C4-2B (cell line): Measurements from ENCODE around the gene NFAM1.

ENCODE experiments used
- ZFX ChIP-seq: fragments of 450-650 bp; IDR thresholded peaks from 2 replicates; pipeline ENCODE4 v1.6.1; 2017
- TF ChIP-seq, protein P1 (sequence below): fragments of 450-650 bp; conservative IDR thresholded peaks from 2 replicates; pipeline ENCODE4 v1.5.1; 2017; ENCODE audit warnings: mild to moderate bottlenecking

DNA sequence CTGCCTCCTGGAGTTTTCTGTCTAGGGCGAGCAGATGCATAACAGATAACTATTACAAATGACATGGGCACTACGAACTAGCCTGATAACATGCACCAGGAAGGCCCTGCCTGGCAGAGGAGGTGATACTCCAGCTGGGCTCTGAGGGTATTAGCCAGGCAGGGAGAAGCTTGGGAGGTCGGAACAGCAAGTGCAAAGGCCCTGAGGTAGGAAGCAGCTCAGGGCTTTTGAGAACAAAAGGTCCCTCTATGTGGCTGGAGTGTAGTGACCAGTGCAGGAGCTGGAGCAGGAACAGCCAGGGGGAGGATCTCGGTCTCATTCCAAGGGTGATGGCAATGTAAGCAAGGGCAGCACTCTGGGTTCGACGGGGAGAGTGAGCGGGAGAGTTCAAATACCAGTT lies 100.1 kb downstream of the NFAM1 start:
- TF ChIP-seq, protein P1, sequence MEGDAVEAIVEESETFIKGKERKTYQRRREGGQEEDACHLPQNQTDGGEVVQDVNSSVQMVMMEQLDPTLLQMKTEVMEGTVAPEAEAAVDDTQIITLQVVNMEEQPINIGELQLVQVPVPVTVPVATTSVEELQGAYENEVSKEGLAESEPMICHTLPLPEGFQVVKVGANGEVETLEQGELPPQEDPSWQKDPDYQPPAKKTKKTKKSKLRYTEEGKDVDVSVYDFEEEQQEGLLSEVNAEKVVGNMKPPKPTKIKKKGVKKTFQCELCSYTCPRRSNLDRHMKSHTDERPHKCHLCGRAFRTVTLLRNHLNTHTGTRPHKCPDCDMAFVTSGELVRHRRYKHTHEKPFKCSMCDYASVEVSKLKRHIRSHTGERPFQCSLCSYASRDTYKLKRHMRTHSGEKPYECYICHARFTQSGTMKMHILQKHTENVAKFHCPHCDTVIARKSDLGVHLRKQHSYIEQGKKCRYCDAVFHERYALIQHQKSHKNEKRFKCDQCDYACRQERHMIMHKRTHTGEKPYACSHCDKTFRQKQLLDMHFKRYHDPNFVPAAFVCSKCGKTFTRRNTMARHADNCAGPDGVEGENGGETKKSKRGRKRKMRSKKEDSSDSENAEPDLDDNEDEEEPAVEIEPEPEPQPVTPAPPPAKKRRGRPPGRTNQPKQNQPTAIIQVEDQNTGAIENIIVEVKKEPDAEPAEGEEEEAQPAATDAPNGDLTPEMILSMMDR, result no peak
- TF ChIP-seq ZFX, result no peak
